Liver (tissue), 9 donors: ENCODE results near the gene DTNB. TPM values are rescaled to one million over a fixed set of nuclear protein-coding genes. Genes with fewer than 3 reads are reported as not detected.

Experiments used
- DNase-seq: peaks from one replicate; pipeline ENCODE4 v3.0.0-alpha.2; 2017; ENCODE audit warnings: low spot score
- H3K27ac ChIP-seq, 2 donors: one replicate each; pipeline ENCODE4 v1.7.0; 2013; ENCODE audit warnings: inconsistent platforms in 2 of 2, low read length in 2 of 2, control low read depth in 1 of 2, low read depth in 1 of 2, mild to moderate bottlenecking in 1 of 2
- H3K27me3 ChIP-seq, 4 donors: one replicate each; pipeline versions ENCODE4 v1.6.1 to v1.7.0; 2013; ENCODE audit warnings: low read length in 3 of 4, inconsistent platforms in 1 of 4, mild to moderate bottlenecking in 1 of 4, moderate library complexity in 1 of 4; ENCODE audit not compliant: control insufficient read depth in 4 of 4, insufficient read depth in 4 of 4
- H3K36me3 ChIP-seq, 4 donors: one replicate each; pipeline versions ENCODE4 v1.6.1 to v1.7.0; 2013; ENCODE audit warnings: low read length in 3 of 4, mild to moderate bottlenecking in 3 of 4, low read depth in 1 of 4, moderate library complexity in 1 of 4; ENCODE audit not compliant: control insufficient read depth in 4 of 4, insufficient read depth in 3 of 4
- H3K4me1 ChIP-seq, 4 donors: one replicate each; pipeline versions ENCODE4 v1.6.1 to v1.7.0; 2013; ENCODE audit warnings: low read length in 3 of 4, mild to moderate bottlenecking in 3 of 4, moderate library complexity in 1 of 4; ENCODE audit not compliant: control insufficient read depth in 4 of 4, insufficient read depth in 4 of 4
- H3K4me3 ChIP-seq, 3 donors: one replicate each; pipeline versions ENCODE4 v1.6.1 to v1.7.0; 2013; ENCODE audit warnings: low read length in 3 of 3, control low read depth in 1 of 3, low read depth in 1 of 3, mild to moderate bottlenecking in 1 of 3
- H3K9ac ChIP-seq, 2 donors: one replicate each; pipeline ENCODE4 v1.7.0; 2013; ENCODE audit warnings: low read length in 2 of 2, mild to moderate bottlenecking in 2 of 2, moderate library complexity in 2 of 2, control low read depth in 1 of 2, low read depth in 1 of 2
- H3K9me3 ChIP-seq, 4 donors: one replicate each; pipeline versions ENCODE4 v1.6.1 to v1.7.0; 2013; ENCODE audit warnings: low read length in 3 of 4; ENCODE audit not compliant: control insufficient read depth in 4 of 4
- ATF3 ChIP-seq: IDR thresholded peaks from 2 replicates; pipeline ENCODE4 v1.6.1; 2016; ENCODE audit warnings: antibody characterized with exemption
- CTCF ChIP-seq: fragments of 150-350 bp; IDR thresholded peaks from 2 replicates; pipeline ENCODE4 v1.5.1; 2017; ENCODE audit warnings: improper control_type of control experiment, low read depth, low read length; ENCODE audit not compliant: missing input control
- EGR1 ChIP-seq, 2 donors: IDR thresholded peaks; 2 replicates each; pipeline ENCODE4 v1.6.1; 2016 to 2018; ENCODE audit warnings: antibody characterized with exemption in 2 of 2, low read depth in 2 of 2
- FOXA1 ChIP-seq: IDR thresholded peaks from 2 replicates; pipeline ENCODE4 v1.6.1; 2016; ENCODE audit warnings: antibody characterized with exemption
- FOXA2 ChIP-seq: IDR thresholded peaks from 2 replicates; pipeline ENCODE4 v1.6.1; 2016; ENCODE audit warnings: antibody characterized with exemption
- HNF4A ChIP-seq, 2 donors: conservative IDR thresholded peaks; 2 replicates each; pipeline ENCODE4 v1.6.1; 2016; ENCODE audit warnings: antibody characterized with exemption in 2 of 2, mild to moderate bottlenecking in 2 of 2
- HNF4G ChIP-seq: IDR thresholded peaks from 2 replicates; pipeline ENCODE4 v1.6.1; 2016; ENCODE audit warnings: antibody characterized with exemption
- JUND ChIP-seq, 2 donors: IDR thresholded peaks; 2 replicates each; pipeline ENCODE4 v1.6.1; 2016; ENCODE audit warnings: antibody characterized with exemption in 2 of 2
- MAX ChIP-seq: IDR thresholded peaks from 2 replicates; pipeline ENCODE4 v1.6.1; 2016; ENCODE audit warnings: antibody characterized with exemption
- RAD21 ChIP-seq, 2 donors: IDR thresholded peaks; 2 replicates each; pipeline ENCODE4 v1.6.1; 2016; ENCODE audit warnings: antibody characterized with exemption in 2 of 2, mild to moderate bottlenecking in 2 of 2
- REST ChIP-seq: IDR thresholded peaks from 2 replicates; pipeline ENCODE4 v1.6.1; 2016; ENCODE audit warnings: antibody characterized with exemption, mild to moderate bottlenecking
- RXRA ChIP-seq, 2 donors: IDR thresholded peaks; 2 replicates each; pipeline ENCODE4 v1.6.1; 2017 to 2018; ENCODE audit warnings: antibody characterized with exemption in 2 of 2, mild to moderate bottlenecking in 1 of 2
- SP1 ChIP-seq: IDR thresholded peaks from 2 replicates; pipeline ENCODE4 v1.6.1; 2018; ENCODE audit warnings: antibody characterized with exemption, mild to moderate bottlenecking
- TAF1 ChIP-seq: conservative IDR thresholded peaks from 2 replicates; pipeline ENCODE4 v1.6.1; 2016; ENCODE audit warnings: antibody characterized with exemption, mild to moderate bottlenecking
- YY1 ChIP-seq: IDR thresholded peaks from 2 replicates; pipeline ENCODE4 v1.6.1; 2016; ENCODE audit warnings: antibody characterized with exemption, mild to moderate bottlenecking
- ZBTB33 ChIP-seq: IDR thresholded peaks from 2 replicates; pipeline ENCODE4 v1.6.1; 2016; ENCODE audit warnings: antibody characterized with exemption
- WGBS: extraction: QIAGEN DNeasy Blood & Tissue Kit; methylation state at CpG from one replicate; pipeline ENCODE4 v1.1.7; 2013; 5-methylcytosine and 5-hydroxymethylcytosine counted together
- polyA plus RNA-seq, 2 donors: library from polyadenylated mRNA; stranded (reverse) in 1 of 2; unstranded in 1 of 2; fragments of 200-250 nt in 1 of 2; fragments of >200 nt in 1 of 2; fragmentation: Nextera tagmentation in 1 of 2; extraction: Ambion mirVana in 1 of 2; gene quantifications; one replicate each; pipeline versions ENCODE4 v1.2.1 to v1.2.3, GENCODE V29; 2013 to 2015
- total RNA-seq, 2 donors: library from RNA; depleted of rRNA; stranded (reverse); fragments of >200 nt; gene quantifications; one replicate each; pipeline ENCODE4 v1.2.3, GENCODE V29; 2014
- donor health status: healthy.
- donor health status: healthy.
- donor health status: healthy.
- donor health status: healthy.
- donor health status: healthy.

DTNB gene
- total and polyA plus RNA-seq, 4 donors: 3.3 to 10.5 (median 6.4) TPM

GRCh38 chr2:25339791-25340180, 333.6 kb downstream of the DTNB start:
- TF ChIP-seq HNF4A (conservative IDR thresholded peaks at IDR 0.05) (no peak), RAD21 (IDR thresholded peaks at IDR 0.05) (peak in 1 of 2 donors; percentile 33), FOXA2 (no peak), YY1 (peak; percentile 34)
- Histone ChIP-seq H3K9me3 (no peaks in the 10 kb centered on the region), H3K4me1 (peaks cover 10 to 28% (median 14%) of the 10 kb centered on the region in 4 donors), H3K4me3 (peak overlapping the region in 1 of 3 donors; percentile 97), H3K9ac (no peak overlapping the region), H3K36me3 (no peaks in the 10 kb centered on the region), H3K27me3 (no peaks in the 10 kb centered on the region), H3K27ac (peak overlapping the region in 1 of 2 donors; percentile 47)
- DNase-seq: no peak
- 53% methylated on average over 18 of the region's 18 CpGs for WGBS

- DNase-seq: no peak
- WGBS: 86% methylated on average over 8 of the region's 8 CpGs
- Histone ChIP-seq H3K9ac (no peak overlapping the region), H3K9me3 (no peaks in the 10 kb centered on the region), H3K36me3 (no peaks in the 10 kb centered on the region), H3K4me1 (peaks cover 10 to 28% (median 14%) of the 10 kb centered on the region in 4 donors), H3K4me3 (no peak overlapping the region), H3K27ac (no peak overlapping the region), H3K27me3 (no peaks in the 10 kb centered on the region)
- TF ChIP-seq ATF3 (no peak), MAX (no peak), FOXA1 (no peak), HNF4G (no peak), CTCF (no peak), SP1 (no peak), FOXA2 (no peak), RXRA (IDR thresholded peaks at IDR 0.05) (no peak), HNF4A (conservative IDR thresholded peaks at IDR 0.05) (no peak), EGR1 (IDR thresholded peaks at IDR 0.05; ENCODE audit: low read depth in 2 of 2) (no peak), TAF1 (no peak), REST (no peak), RAD21 (IDR thresholded peaks at IDR 0.05) (no peak), JUND (IDR thresholded peaks at IDR 0.05) (no peak), ZBTB33 (no peak)
These were observed 334.1 kb downstream of the DTNB start for GRCh38 chr2:25339211-25339674.
